GM10266 (cell line): ENCODE measurements around the gene LCE3D.
A peak's percentile ranks its signal among the peaks of the same experiment; 100 is the strongest.
"Not testable (repeated sequence)": the region's sequence is repeated elsewhere in the genome, so short reads cannot be mapped to it uniquely, and the experiment has no call there.

ENCODE experiments used
- DNase-seq: peaks from one replicate; pipeline ENCODE4 v3.0.0; 2012; ENCODE audit errors: extremely low spot score
- CTCF ChIP-seq: IDR thresholded peaks from 2 replicates; pipeline ENCODE4 v1.5.1; 2012; ENCODE audit warnings: mild to moderate bottlenecking, low read depth; ENCODE audit not compliant: control insufficient read depth, insufficient read depth; ENCODE audit errors: missing control alignments

Gene LCE3D

GRCh38 chr1:152596986-152597385 is 16.7 kb upstream of the LCE3D start:
- DNase-seq: no peak
- no peak for TF ChIP-seq CTCF

GRCh38 chr1:152585586-152585985 is 5.3 kb upstream of the LCE3D start:
- peak; percentile 17 for TF ChIP-seq CTCF
- no peak for DNase-seq

GRCh38 chr1:152582647-152583046 is 2.3 kb upstream of the LCE3D start:
- TF ChIP-seq CTCF: no peak
- no peak for DNase-seq

DNA sequence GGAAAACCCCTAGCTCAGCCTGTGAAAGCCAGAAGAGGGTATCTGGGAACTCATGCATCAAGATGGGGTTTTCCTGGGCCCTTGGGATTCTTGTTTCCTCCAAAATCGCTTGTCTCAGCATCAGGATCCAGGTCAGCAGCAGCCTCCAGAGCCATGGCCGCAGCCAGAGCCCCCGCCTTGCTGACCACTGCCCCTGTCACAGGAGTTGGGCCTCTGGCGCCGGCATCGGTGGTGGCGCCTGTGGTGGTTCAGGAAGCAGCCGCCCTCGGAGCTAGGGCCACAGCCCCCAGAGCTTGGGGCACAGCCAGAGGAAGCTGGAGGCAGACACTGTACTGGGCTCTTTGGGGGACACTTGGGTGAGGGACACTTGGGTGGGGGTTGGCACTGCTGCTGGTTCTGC is 790 bp downstream of the LCE3D start:
- DNase-seq: not testable (repeated sequence)

GRCh38 chr1:152577168-152577567 is 3.1 kb downstream of the LCE3D start:
- peak; percentile 44 for DNase-seq
- no peak for TF ChIP-seq CTCF

GRCh38 chr1:152566681-152567080 is 13.6 kb downstream of the LCE3D start, which contains the start of gene LCE3E:
Gene LCE3E (minus strand): TSS chr1:152566780. CDS start chr1:152566208, 572 bp downstream.
- no peak for DNase-seq
- no peak for TF ChIP-seq CTCF

- no peak for DNase-seq
- no peak for TF ChIP-seq CTCF
Measured at GRCh38 chr1:152565535-152566215, 14.6 kb downstream of the LCE3D start.

GRCh38 chr1:152565115-152565514 is 15.2 kb downstream of the LCE3D start:
- TF ChIP-seq CTCF: no peak
- no peak for DNase-seq

- DNase-seq: not testable (repeated sequence)
Measured at GRCh38 chr1:152548358-152548757, 32.0 kb downstream of the LCE3D start.
